ENCODE results near the gene MBTPS1. TPM values are rescaled to one million over a fixed set of nuclear protein-coding genes. Genes with fewer than 3 reads are reported as not detected.

The MBTPS1 gene
- polyA plus RNA-seq, 1 donor from 2014 or later = 66.9 TPM

GRCh38 chr16:84137769-84138357 lies 21.1 kb upstream of the MBTPS1 start:
- peaks cover 76% of the 10 kb centered on the region for H3K79me2 ChIP-seq (replicated peaks; ENCODE audit: insufficient read depth, low read length)

DNA sequence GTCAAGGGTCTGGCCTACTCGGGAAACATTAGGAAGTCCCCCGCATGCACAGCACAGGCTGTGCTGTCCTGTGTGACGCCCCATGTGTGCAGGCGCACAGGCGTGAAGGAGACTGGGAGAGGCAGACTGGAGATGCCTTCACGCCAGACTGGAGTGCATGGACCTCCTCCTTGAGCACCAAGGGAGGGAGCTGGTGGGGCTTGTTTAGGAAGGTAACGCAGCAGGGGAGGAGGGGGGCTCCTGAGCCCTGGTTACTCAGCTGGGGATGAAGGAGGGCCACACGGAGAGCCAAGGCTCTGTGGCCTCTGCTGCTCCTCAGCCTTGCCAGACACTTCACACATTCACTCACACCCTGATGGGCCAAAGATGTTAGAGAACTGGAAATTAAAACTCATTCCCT lies 20.5 kb upstream of the MBTPS1 start:
- H2AFZ ChIP-seq (ENCODE audit: low read depth, low read length) = no peak overlapping the region
- TF ChIP-seq RAD21 (conservative IDR thresholded peaks at IDR 0.05) (no peak), SMC3 (conservative IDR thresholded peaks at IDR 0.05; ENCODE audit: poor library complexity) (no peak), EP300 (conservative IDR thresholded peaks at IDR 0.05; ENCODE audit: poor library complexity, severe bottlenecking) (no peak), POLR2AphosphoS5 (IDR thresholded peaks at IDR 0.05) (no peak), EZH2 (IDR thresholded peaks at IDR 0.05; ENCODE audit: borderline replicate concordance, insufficient read depth, low read length, poor library complexity, severe bottlenecking) (no peak), TAF1 (IDR thresholded peaks at IDR 0.05; ENCODE audit: low read depth) (no peak), MXI1 (conservative IDR thresholded peaks at IDR 0.05; ENCODE audit: poor library complexity, severe bottlenecking) (no peak)
- TF ChIP-seq, protein P1, sequence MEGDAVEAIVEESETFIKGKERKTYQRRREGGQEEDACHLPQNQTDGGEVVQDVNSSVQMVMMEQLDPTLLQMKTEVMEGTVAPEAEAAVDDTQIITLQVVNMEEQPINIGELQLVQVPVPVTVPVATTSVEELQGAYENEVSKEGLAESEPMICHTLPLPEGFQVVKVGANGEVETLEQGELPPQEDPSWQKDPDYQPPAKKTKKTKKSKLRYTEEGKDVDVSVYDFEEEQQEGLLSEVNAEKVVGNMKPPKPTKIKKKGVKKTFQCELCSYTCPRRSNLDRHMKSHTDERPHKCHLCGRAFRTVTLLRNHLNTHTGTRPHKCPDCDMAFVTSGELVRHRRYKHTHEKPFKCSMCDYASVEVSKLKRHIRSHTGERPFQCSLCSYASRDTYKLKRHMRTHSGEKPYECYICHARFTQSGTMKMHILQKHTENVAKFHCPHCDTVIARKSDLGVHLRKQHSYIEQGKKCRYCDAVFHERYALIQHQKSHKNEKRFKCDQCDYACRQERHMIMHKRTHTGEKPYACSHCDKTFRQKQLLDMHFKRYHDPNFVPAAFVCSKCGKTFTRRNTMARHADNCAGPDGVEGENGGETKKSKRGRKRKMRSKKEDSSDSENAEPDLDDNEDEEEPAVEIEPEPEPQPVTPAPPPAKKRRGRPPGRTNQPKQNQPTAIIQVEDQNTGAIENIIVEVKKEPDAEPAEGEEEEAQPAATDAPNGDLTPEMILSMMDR (IDR thresholded peaks at IDR 0.05; ENCODE audit: poor library complexity, severe bottlenecking) = no peak
- TF ChIP-seq, protein P2, sequence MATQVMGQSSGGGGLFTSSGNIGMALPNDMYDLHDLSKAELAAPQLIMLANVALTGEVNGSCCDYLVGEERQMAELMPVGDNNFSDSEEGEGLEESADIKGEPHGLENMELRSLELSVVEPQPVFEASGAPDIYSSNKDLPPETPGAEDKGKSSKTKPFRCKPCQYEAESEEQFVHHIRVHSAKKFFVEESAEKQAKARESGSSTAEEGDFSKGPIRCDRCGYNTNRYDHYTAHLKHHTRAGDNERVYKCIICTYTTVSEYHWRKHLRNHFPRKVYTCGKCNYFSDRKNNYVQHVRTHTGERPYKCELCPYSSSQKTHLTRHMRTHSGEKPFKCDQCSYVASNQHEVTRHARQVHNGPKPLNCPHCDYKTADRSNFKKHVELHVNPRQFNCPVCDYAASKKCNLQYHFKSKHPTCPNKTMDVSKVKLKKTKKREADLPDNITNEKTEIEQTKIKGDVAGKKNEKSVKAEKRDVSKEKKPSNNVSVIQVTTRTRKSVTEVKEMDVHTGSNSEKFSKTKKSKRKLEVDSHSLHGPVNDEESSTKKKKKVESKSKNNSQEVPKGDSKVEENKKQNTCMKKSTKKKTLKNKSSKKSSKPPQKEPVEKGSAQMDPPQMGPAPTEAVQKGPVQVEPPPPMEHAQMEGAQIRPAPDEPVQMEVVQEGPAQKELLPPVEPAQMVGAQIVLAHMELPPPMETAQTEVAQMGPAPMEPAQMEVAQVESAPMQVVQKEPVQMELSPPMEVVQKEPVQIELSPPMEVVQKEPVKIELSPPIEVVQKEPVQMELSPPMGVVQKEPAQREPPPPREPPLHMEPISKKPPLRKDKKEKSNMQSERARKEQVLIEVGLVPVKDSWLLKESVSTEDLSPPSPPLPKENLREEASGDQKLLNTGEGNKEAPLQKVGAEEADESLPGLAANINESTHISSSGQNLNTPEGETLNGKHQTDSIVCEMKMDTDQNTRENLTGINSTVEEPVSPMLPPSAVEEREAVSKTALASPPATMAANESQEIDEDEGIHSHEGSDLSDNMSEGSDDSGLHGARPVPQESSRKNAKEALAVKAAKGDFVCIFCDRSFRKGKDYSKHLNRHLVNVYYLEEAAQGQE (IDR thresholded peaks at IDR 0.05; ENCODE audit: borderline replicate concordance) = no peak
- H4K20me1 ChIP-seq (ENCODE audit: insufficient read depth) = no peaks in the 10 kb centered on the region
- no peak overlapping the region for H3K4me3 ChIP-seq (ENCODE audit: low read length)
- no peaks in the 10 kb centered on the region for H3K36me3 ChIP-seq (ENCODE audit: insufficient read depth, low read length)
- H3K9me2 ChIP-seq (ENCODE audit: insufficient read depth, low read length) = no peaks in the 10 kb centered on the region
- H3K79me2 ChIP-seq (replicated peaks; ENCODE audit: insufficient read depth, low read length) = peaks cover 76% of the 10 kb centered on the region
- no peak overlapping the region for H3K9ac ChIP-seq (ENCODE audit: low read length)
- H3K4me2 ChIP-seq (ENCODE audit: low read length) = no peak overlapping the region
- H3K9me3 ChIP-seq (ENCODE audit: low read length) = no peaks in the 10 kb centered on the region
- H3F3A ChIP-seq (ENCODE audit: insufficient read depth, low read length, poor library complexity, severe bottlenecking) = no peaks in the 10 kb centered on the region
- H3K27ac ChIP-seq (ENCODE audit: low read length) = no peak overlapping the region
- no peaks in the 10 kb centered on the region for H3K27me3 ChIP-seq (ENCODE audit: insufficient read depth, low read depth, low read length)

More at GRCh38 chr16:84137769-84138357, 21.1 kb upstream of the MBTPS1 start:
- no peak overlapping the region for H3K27ac ChIP-seq (ENCODE audit: low read length)
- no peaks in the 10 kb centered on the region for H3K27me3 ChIP-seq (ENCODE audit: insufficient read depth, low read depth, low read length)
- no peak for TF ChIP-seq EZH2 (IDR thresholded peaks at IDR 0.05; ENCODE audit: borderline replicate concordance, insufficient read depth, low read length, poor library complexity, severe bottlenecking)
- TF ChIP-seq MXI1 (conservative IDR thresholded peaks at IDR 0.05; ENCODE audit: poor library complexity, severe bottlenecking) = no peak
- TF ChIP-seq TAF1 (IDR thresholded peaks at IDR 0.05; ENCODE audit: low read depth) = no peak
- TF ChIP-seq RAD21 (conservative IDR thresholded peaks at IDR 0.05) = no peak
- TF ChIP-seq SMC3 (conservative IDR thresholded peaks at IDR 0.05; ENCODE audit: poor library complexity) = no peak
- TF ChIP-seq, protein P1 (IDR thresholded peaks at IDR 0.05; ENCODE audit: poor library complexity, severe bottlenecking) = no peak
- no peak for TF ChIP-seq EP300 (conservative IDR thresholded peaks at IDR 0.05; ENCODE audit: poor library complexity, severe bottlenecking)
- no peak for TF ChIP-seq POLR2AphosphoS5 (IDR thresholded peaks at IDR 0.05)
- TF ChIP-seq, protein P2 (IDR thresholded peaks at IDR 0.05; ENCODE audit: borderline replicate concordance) = no peak
- H3F3A ChIP-seq (ENCODE audit: insufficient read depth, low read length, poor library complexity, severe bottlenecking) = no peaks in the 10 kb centered on the region
- H3K36me3 ChIP-seq (ENCODE audit: insufficient read depth, low read length) = peaks cover 2% of the 10 kb centered on the region
- H3K9ac ChIP-seq (ENCODE audit: low read length) = no peak overlapping the region
- H3K9me3 ChIP-seq (ENCODE audit: low read length) = no peaks in the 10 kb centered on the region
- H3K4me3 ChIP-seq (ENCODE audit: low read length) = no peak overlapping the region
- no peak overlapping the region for H2AFZ ChIP-seq (ENCODE audit: low read depth, low read length)
- H3K9me2 ChIP-seq (ENCODE audit: insufficient read depth, low read length) = no peaks in the 10 kb centered on the region
- H3K4me2 ChIP-seq (ENCODE audit: low read length) = no peak overlapping the region
- no peaks in the 10 kb centered on the region for H4K20me1 ChIP-seq (ENCODE audit: insufficient read depth)

Data from neural cell (in vitro differentiated cells).